IMR-90 (cell line): ENCODE measurements around the gene TREML2. TPM values are rescaled to one million over a fixed set of nuclear protein-coding genes. Genes with fewer than 3 reads are reported as not detected.
"Not testable (repeated sequence)": the region's sequence is repeated elsewhere in the genome, so short reads cannot be mapped to it uniquely, and the experiment has no call there.

ENCODE experiments used
- ATAC-seq: fragments of 200-7000 bp; cut with Tn5 transposase; 2 replicates; pipeline ENCODE4 v1.9.1; 2020; ENCODE audit warnings: low read depth, mild to moderate bottlenecking, moderate library complexity
- BruUV-seq: library from RNA; stranded (reverse); fragments of 400-500 nt; replicated peaks from 2 replicates; lab custom pipeline; 2021; lab: Mats Ljungman, UMichigan
- CTCF ChIA-PET: fragments of 300-600 bp; formaldehyde crosslinking; extraction: SDS; loops from one replicate; lab custom pipeline; 2021; ENCODE audit warnings: antibody characterized with exemption; lab: Yijun Ruan, JAX
- POLR2A ChIA-PET: fragments of 300-600 bp; sonication (Branson Sonifier 250); formaldehyde crosslinking; loops from one replicate; lab custom pipeline; 2022; ENCODE audit warnings: antibody characterized with exemption; ENCODE audit not compliant: unreplicated experiment; lab: Charles Lee
- DNase-seq: peaks from one replicate; pipeline ENCODE4 v3.0.0; 2013
- H2AFZ ChIP-seq: replicated peaks from 2 replicates; pipeline ENCODE3; 2013; ENCODE audit warnings: low read length, mild to moderate bottlenecking; ENCODE audit not compliant: poor library complexity
- H2AK5ac ChIP-seq: 2 replicates; pipeline ENCODE4 v1.6.1; 2013; ENCODE audit warnings: low read depth, low read length, inconsistent platforms
- H2AK9ac ChIP-seq: replicated peaks from 2 replicates; pipeline ENCODE3; 2013; ENCODE audit warnings: mild to moderate bottlenecking, low read depth, low read length, moderate library complexity; ENCODE audit not compliant: poor library complexity
- H2BK120ac ChIP-seq: 2 replicates; pipeline ENCODE4 v1.6.1; 2013; ENCODE audit warnings: low read depth, low read length, inconsistent platforms
- H2BK15ac ChIP-seq: 3 replicates; pipeline ENCODE4 v1.6.1; 2013; ENCODE audit warnings: low read depth, low read length, inconsistent platforms
- H2BK20ac ChIP-seq: 2 replicates; pipeline ENCODE4 v1.6.1; 2013; ENCODE audit warnings: low read depth, mild to moderate bottlenecking, inconsistent platforms, low read length, moderate library complexity
- H2BK5ac ChIP-seq: 2 replicates; pipeline ENCODE4 v1.6.1; 2013; ENCODE audit warnings: mild to moderate bottlenecking, low read depth, low read length, inconsistent platforms; ENCODE audit not compliant: poor library complexity, severe bottlenecking
- H3K14ac ChIP-seq: replicated peaks from 2 replicates; pipeline ENCODE4 v1.6.1; 2013; ENCODE audit warnings: low read depth, low read length, inconsistent platforms
- H3K18ac ChIP-seq: 2 replicates; pipeline ENCODE4 v1.6.1; 2013; ENCODE audit warnings: low read depth, low read length, control low read depth
- H3K23ac ChIP-seq: 2 replicates; pipeline ENCODE4 v1.6.1; 2013; ENCODE audit warnings: low read depth, low read length, inconsistent platforms
- H3K27ac ChIP-seq: 2 replicates; pipeline ENCODE4 v1.5.1; 2013; ENCODE audit warnings: mild to moderate bottlenecking, control low read depth, low read length; ENCODE audit not compliant: insufficient read depth
- H3K27me3 ChIP-seq: 2 replicates; pipeline ENCODE4 v1.6.1; 2013; ENCODE audit warnings: low read length; ENCODE audit not compliant: control insufficient read depth, insufficient read depth
- H3K36me3 ChIP-seq: 2 replicates; pipeline ENCODE4 v1.6.1; 2013; ENCODE audit warnings: low read length, mixed read lengths; ENCODE audit not compliant: control insufficient read depth, insufficient read depth
- H3K4ac ChIP-seq: 2 replicates; pipeline ENCODE4 v1.6.1; 2013; ENCODE audit warnings: low read depth, low read length, inconsistent platforms
- H3K4me1 ChIP-seq: 2 replicates; pipeline ENCODE4 v1.6.1; 2013; ENCODE audit warnings: low read length, mixed read lengths; ENCODE audit not compliant: control insufficient read depth, insufficient read depth
- H3K4me2 ChIP-seq: 2 replicates; pipeline ENCODE4 v1.6.1; 2013; ENCODE audit warnings: low read depth, mild to moderate bottlenecking, control low read depth, low read length, moderate library complexity
- H3K4me3 ChIP-seq: 2 replicates; pipeline ENCODE4 v1.5.1; 2013; ENCODE audit warnings: low read depth, mild to moderate bottlenecking, control low read depth, low read length, moderate library complexity; ENCODE audit not compliant: insufficient read depth
- H3K56ac ChIP-seq: 2 replicates; pipeline ENCODE4 v1.6.1; 2013; ENCODE audit warnings: low read length, inconsistent platforms; ENCODE audit not compliant: insufficient read depth; ENCODE audit errors: extremely low read depth
- H3K79me1 ChIP-seq, 2 experiments: 2 replicates each; pipeline ENCODE4 v1.6.1; 2013; ENCODE audit warnings: low read length in 2 of 2, inconsistent platforms in 1 of 2, low read depth in 1 of 2
- H3K9ac ChIP-seq: 2 replicates; pipeline ENCODE4 v1.6.1; 2013; ENCODE audit warnings: low read depth, low read length, control low read depth
- H3K9me1 ChIP-seq: 2 replicates; pipeline ENCODE4 v1.6.1; 2013; ENCODE audit warnings: low read length, inconsistent platforms; ENCODE audit not compliant: insufficient read depth
- H3K9me3 ChIP-seq: 2 replicates; pipeline ENCODE4 v1.6.1; 2013; ENCODE audit warnings: low read length; ENCODE audit not compliant: control insufficient read depth, insufficient read depth
- H4K20me1 ChIP-seq: 2 replicates; pipeline ENCODE4 v1.6.1; 2013; ENCODE audit warnings: low read length, inconsistent platforms; ENCODE audit not compliant: insufficient read depth
- H4K5ac ChIP-seq: 2 replicates; pipeline ENCODE4 v1.6.1; 2013; ENCODE audit warnings: mild to moderate bottlenecking, low read depth, low read length, control low read depth
- H4K8ac ChIP-seq, 2 experiments: 2 replicates each; pipeline ENCODE4 v1.6.1; 2013; ENCODE audit warnings: low read depth in 2 of 2, low read length in 2 of 2, control low read depth in 1 of 2, inconsistent platforms in 1 of 2
- H4K91ac ChIP-seq: 2 replicates; pipeline ENCODE4 v1.6.1; 2013; ENCODE audit warnings: low read depth, low read length, inconsistent platforms; ENCODE audit not compliant: insufficient read depth
- WGBS, 2 experiments: methylation state at CpG; one replicate each; pipeline versions ENCODE4 v1.1.5 to v1.1.7; 2013; ENCODE audit warnings: missing lambda C conversion rate in 2 of 2; ENCODE audit not compliant: insufficient read length in 1 of 2; ENCODE audit errors: extremely low coverage in 2 of 2; 5-methylcytosine and 5-hydroxymethylcytosine counted together
- dilution Hi-C: fragments of 300-500 bp; cut with HindIII; formaldehyde crosslinking; loops from one replicate; pipeline ENCODE4 v1.14.3; 2018; ENCODE audit warnings: low sequenced_read_pairs; ENCODE audit not compliant: unreplicated experiment
- in situ Hi-C: fragments of 300-500 bp; cut with MboI; formaldehyde crosslinking; loops from 3 replicates; pipeline ENCODE4 v1.14.3; 2019; ENCODE audit warnings: low sequenced_read_pairs, inconsistent platforms, mixed read lengths
- intact Hi-C: fragments of 100-400 bp; cut with micrococcal nuclease; formaldehyde crosslinking; loops from 2 replicates; pipeline ENCODE4 v1.10.0; 2022
- polyA plus RNA-seq, 3 experiments: library from polyadenylated mRNA; depleted of rRNA; stranded (reverse); fragments of >200 nt; gene quantifications; 2 replicates each; pipeline ENCODE4 v1.2.3, GENCODE V29; 2012; ENCODE audit warnings: low replicate concordance in 1 of 3
- total RNA-seq: library from RNA; depleted of rRNA; stranded (reverse); fragments of >200 nt; gene quantifications from 2 replicates; pipeline ENCODE4 v1.2.3, GENCODE V29; 2012

TREML2 gene
- total and polyA plus RNA-seq, 2 of the 4 experiments (the other 2 are of a cell fraction): not detected

- H3K4ac ChIP-seq, H3K18ac ChIP-seq, H2BK120ac ChIP-seq, H3K36me3 ChIP-seq, H4K20me1 ChIP-seq, intact Hi-C loops, H3K14ac ChIP-seq, H3K27ac ChIP-seq, in situ Hi-C loops, H3K79me1 ChIP-seq, H3K9ac ChIP-seq, H4K8ac ChIP-seq, H3K4me3 ChIP-seq, H2BK15ac ChIP-seq, DNase-seq, dilution Hi-C loops, H3K23ac ChIP-seq, H2AK9ac ChIP-seq, H3K4me1 ChIP-seq, ATAC-seq, H3K56ac ChIP-seq, H3K9me3 ChIP-seq, H3K4me2 ChIP-seq, H4K5ac ChIP-seq, H3K9me1 ChIP-seq, H2AK5ac ChIP-seq, H4K91ac ChIP-seq, H3K27me3 ChIP-seq, H2AFZ ChIP-seq, BruUV-seq, POLR2A ChIA-PET, H2BK5ac ChIP-seq, H2BK20ac ChIP-seq, CTCF ChIA-PET: not testable (repeated sequence)
- no CpG with 5 or more reads among the region's 4 CpGs for WGBS, 2 experiments
These were observed 45.6 kb upstream of the TREML2 start for GRCh38 chr6:41246529-41246928.
